AG04449 (cell line): ENCODE measurements around the gene ADGRB3.

Experiments
- CTCF ChIA-PET: fragments of 350-600 bp; formaldehyde crosslinking; extraction: SDS; loops from one replicate; lab custom pipeline; 2021; ENCODE audit warnings: antibody characterized with exemption; lab: Yijun Ruan, JAX
- POLR2A ChIA-PET: fragments of 400-600, 350-600 bp; formaldehyde crosslinking; extraction: SDS; loops from one replicate; lab custom pipeline; 2020; ENCODE audit warnings: antibody characterized with exemption, inconsistent platforms; lab: Yijun Ruan, JAX
- DNase-seq: peaks from one replicate; pipeline ENCODE4 v3.0.0-alpha.2; 2010; ENCODE audit warnings: low read depth, low spot score
- H3K4me3 ChIP-seq: 2 replicates; pipeline ENCODE4 v1.5.1; 2011; ENCODE audit warnings: low read depth, mild to moderate bottlenecking, control low read depth, low read length
- TF ChIP-seq, protein P1 (sequence below): IDR thresholded peaks from one replicate; pipeline ENCODE4 v1.5.1; 2011; ENCODE audit warnings: mild to moderate bottlenecking, moderate library complexity, low read length, control low read depth, inconsistent platforms; ENCODE audit not compliant: insufficient read depth; ENCODE audit errors: missing control alignments

ADGRB3 gene

DNA sequence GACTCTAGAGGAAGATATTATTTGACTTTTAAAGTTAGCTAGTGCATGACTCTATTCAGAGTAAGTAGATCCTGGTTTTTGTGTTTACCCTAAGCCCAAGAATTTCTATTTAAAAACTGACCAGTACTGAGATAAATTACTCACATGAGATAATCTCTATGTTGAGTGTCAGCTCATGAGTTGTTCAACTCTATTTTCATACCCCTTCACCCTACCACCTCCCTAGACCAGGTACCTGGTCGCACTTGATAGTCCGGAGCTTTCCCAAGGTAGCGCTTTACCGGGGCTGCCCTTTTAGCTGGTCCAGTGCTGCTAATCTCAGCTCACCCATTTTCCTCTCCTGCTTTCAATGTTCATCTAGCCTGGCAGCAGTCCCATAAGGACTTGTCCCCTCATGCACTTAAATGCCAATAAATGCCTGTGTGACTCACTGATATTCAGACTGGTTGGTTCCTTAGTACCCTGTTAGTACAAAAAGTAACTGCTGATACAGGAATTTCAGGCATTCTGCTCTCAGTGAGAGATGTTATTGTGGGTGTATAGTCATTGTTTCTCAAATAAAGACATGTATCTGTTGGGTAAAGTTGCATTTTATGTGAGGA, 503.9 kb downstream of the ADGRB3 start:
- ChIA-PET CTCF (no interaction called here), POLR2A (no interaction called here)
- DNase-seq = no peak
- TF ChIP-seq, protein P1, sequence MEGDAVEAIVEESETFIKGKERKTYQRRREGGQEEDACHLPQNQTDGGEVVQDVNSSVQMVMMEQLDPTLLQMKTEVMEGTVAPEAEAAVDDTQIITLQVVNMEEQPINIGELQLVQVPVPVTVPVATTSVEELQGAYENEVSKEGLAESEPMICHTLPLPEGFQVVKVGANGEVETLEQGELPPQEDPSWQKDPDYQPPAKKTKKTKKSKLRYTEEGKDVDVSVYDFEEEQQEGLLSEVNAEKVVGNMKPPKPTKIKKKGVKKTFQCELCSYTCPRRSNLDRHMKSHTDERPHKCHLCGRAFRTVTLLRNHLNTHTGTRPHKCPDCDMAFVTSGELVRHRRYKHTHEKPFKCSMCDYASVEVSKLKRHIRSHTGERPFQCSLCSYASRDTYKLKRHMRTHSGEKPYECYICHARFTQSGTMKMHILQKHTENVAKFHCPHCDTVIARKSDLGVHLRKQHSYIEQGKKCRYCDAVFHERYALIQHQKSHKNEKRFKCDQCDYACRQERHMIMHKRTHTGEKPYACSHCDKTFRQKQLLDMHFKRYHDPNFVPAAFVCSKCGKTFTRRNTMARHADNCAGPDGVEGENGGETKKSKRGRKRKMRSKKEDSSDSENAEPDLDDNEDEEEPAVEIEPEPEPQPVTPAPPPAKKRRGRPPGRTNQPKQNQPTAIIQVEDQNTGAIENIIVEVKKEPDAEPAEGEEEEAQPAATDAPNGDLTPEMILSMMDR = no peak
- no peak overlapping the region for H3K4me3 ChIP-seq

GRCh38 chr6:69145062-69145461, 510.0 kb downstream of the ADGRB3 start:
- ChIA-PET POLR2A (no interaction called here), CTCF (no interaction called here)
- TF ChIP-seq, protein P1 = no peak
- no peak overlapping the region for H3K4me3 ChIP-seq
- DNase-seq = no peak

- ChIA-PET CTCF (no interaction called here), POLR2A (no interaction called here)
- H3K4me3 ChIP-seq = no peak overlapping the region
- DNase-seq = no peak
- TF ChIP-seq, protein P1 = no peak
These were observed 511.3 kb downstream of the ADGRB3 start for GRCh38 chr6:69146385-69146784.

- TF ChIP-seq, protein P1 = no peak
- DNase-seq = no peak
These were observed 520.4 kb downstream of the ADGRB3 start for GRCh38 chr6:69155467-69155866.

GRCh38 chr6:69162811-69163210, 527.7 kb downstream of the ADGRB3 start:
- H3K4me3 ChIP-seq = no peak overlapping the region
- no peak for DNase-seq
- TF ChIP-seq, protein P1 = no peak
- ChIA-PET POLR2A (no interaction called here), CTCF (no interaction called here)

More at GRCh38 chr6:69155467-69155866, 520.4 kb downstream of the ADGRB3 start:
- ChIA-PET CTCF (interaction anchor here (1.3 kb wide), 1 partner anchor 518 kb away, joined by 5 read pairs; no protein-coding TSS in a partner anchor), POLR2A (no interaction called here)
- H3K4me3 ChIP-seq = no peak overlapping the region

GRCh38 chr6:69164564-69165229, 529.6 kb downstream of the ADGRB3 start:
- POLR2A ChIA-PET = no interaction called here
- TF ChIP-seq, protein P1 = no peak

More at GRCh38 chr6:69164564-69165229, 529.6 kb downstream of the ADGRB3 start:
- no peak overlapping the region for H3K4me3 ChIP-seq
- CTCF ChIA-PET = no interaction called here
- no peak for DNase-seq
